GM18519 (cell line): ENCODE measurements around the gene C2orf81.

Source experiments
- ATAC-seq: cut with Tn5 transposase; IDR thresholded peaks from one replicate; pipeline ENCODE4 v1.9.1; 2021; ENCODE audit warnings: mild to moderate bottlenecking, moderate library complexity; ENCODE audit not compliant: unreplicated experiment, low FRiP score

Gene C2orf81

DNA sequence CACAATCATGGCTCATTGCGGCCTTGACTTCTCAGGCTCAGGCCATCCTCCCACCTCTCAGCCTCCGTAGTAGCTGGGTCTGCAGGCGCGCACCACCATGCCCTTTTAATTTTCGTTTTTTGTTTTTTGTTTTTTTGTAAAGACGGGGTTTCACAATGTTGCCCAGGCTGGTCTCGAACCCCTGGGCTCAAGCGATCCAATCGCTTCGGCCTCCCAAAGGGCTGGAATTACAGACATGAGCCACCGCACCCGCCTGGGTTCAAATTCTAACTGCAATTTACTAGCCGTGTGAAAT lies 29.0 kb downstream of the C2orf81 start:
- ATAC-seq: no peak

DNA sequence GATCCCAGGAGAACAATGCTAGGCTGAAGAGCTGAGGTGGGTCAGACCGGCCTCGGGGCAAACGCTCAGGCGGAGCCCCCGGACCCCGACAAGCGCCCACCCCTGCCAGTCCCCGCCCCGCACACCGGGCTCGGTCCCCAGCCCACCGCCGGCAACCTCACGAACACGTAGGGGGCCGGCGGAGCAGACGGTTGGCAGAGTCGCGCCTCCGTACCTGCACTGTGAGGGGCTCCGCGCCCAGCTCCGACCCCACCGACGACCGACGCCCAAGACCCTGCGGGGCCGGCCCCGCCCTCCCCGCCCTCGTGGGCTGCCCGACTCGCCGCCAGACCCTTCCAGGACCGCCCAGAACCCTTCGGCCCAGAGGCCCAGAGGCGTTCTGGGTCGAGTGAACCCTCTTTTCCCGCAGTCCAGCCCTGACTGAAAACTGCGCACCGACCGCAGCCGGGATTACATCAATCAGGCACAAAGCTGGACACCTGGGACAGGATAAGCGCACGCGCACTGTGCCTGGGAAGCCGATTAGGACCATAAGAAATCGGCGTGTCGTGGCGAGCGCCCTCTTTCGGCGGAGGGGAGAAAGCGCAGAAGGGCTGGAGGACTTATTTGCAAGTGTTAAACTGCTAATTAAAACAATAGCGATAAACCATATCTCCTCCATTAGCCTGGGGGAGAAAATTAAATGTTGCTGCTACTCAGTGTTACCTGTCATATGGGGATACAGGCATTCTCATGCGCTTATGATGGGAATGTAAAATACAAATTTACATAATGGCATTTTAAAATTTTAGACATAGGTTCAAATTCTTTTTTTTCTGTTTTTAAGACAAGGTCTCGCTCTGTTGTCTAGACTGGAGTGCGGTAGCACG lies 29.6 kb downstream of the C2orf81 start:
- no peak for ATAC-seq

DNA sequence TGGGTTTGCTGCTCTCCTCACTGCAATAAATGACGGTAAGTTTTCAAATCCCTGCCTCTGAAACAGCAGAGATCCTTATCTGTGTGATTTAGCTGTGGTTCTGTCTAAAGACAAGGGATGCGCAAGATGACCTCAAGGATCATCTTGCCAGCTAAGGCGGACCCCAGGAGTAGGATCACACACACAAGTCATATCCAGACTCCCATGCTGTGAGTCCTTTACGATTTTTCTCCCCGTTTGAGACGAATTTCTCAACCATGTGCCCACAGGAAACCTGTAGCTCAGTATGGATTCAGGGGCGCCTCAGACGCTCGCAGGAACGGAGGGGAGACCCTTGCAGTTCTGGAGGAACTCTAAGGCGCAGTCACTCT lies 30.2 kb downstream of the C2orf81 start:
- no peak for ATAC-seq

DNA sequence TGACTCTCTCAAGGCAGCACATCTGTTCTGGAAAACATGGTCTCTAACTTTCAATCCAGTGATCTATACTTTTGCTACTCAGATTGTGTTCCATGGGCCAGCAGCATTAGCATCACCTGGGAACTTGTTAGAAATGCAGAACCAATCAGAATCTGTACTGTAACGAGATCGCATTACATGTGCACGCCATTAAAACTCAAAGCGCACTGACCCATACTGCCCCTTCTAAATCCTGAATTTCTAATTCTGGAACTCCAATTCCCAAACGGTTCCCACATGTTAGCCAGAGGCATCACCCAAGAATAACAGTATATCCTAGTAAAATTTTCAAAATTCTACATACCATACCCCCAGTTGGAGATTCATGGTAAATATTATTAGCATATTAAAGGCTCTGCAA lies 30.8 kb downstream of the C2orf81 start:
- no peak for ATAC-seq

DNA sequence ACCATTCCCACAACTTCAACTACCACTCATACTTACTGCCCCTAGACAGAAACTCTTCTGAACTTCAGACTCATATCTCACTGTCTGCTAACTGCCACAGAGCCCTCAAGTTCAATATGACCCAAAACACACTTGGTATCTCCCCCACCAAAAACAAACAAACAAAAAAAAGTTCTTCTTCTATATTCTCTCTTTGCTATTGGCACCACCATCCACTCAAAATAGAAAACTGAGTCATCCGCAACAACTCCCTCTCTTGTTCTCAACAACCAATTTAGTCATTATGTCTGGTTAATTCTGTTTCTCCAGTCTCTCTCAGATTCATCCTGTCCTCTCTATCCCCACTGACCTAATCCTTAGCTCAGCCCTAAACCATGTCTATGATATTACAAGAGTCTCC lies 34.1 kb downstream of the C2orf81 start:
- no peak for ATAC-seq

DNA sequence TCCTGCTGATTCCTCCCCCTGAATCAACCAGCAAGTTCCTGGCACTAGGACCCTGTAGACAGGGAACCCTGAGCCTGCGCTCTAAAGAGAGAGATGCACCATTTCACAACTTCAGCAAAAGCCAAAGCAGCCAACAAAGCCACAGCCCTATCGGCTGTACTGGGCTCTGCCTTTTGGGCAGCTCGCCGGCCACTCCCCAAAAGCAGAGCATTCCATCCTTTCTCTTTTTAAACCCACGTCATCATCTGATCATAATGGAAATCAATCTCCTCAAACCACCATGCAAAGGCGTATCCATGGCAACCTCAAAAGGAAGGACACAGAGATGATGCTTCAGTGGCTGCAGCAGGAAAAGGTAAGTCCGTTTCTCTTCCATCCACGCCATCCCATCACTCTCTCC lies 36.0 kb downstream of the C2orf81 start:
- no peak for ATAC-seq

DNA sequence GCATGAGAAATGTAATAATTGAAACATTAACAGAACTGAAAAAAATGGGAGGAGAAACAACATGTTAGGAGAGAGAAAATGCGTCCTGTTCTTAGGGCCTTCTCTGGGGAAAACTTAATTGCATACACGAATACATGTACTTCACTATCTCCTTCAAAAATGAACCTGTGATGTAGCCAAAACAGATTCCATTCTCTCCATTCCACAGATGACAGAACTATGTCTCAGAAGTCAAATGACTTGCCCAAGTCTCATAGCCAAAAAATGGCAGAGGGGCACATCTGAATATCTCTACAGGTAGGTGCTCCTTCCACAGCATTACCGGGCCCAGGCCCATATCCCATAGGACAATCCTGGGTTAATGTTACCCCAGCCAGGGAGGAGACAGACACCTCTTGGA lies 37.4 kb downstream of the C2orf81 start:
- ATAC-seq: no peak

DNA sequence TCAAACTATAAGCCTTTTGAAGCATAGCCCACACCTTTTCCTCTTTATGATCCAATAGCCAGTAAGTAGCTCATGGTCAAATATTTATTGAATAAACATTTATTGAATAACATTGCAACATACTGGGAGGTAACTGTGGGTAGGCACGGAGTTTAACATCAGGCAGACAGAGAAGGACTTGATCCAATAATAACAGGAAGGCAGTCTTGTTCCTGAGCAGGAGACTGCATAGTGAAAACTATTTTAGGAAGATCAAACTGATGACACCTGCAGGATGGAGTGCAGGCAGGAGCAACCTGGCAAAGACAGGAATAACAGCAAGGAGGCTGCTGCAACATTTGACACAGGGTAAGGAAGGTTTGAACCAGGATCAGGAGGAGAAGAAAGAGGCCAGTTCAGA lies 38.2 kb downstream of the C2orf81 start:
- ATAC-seq: no peak

DNA sequence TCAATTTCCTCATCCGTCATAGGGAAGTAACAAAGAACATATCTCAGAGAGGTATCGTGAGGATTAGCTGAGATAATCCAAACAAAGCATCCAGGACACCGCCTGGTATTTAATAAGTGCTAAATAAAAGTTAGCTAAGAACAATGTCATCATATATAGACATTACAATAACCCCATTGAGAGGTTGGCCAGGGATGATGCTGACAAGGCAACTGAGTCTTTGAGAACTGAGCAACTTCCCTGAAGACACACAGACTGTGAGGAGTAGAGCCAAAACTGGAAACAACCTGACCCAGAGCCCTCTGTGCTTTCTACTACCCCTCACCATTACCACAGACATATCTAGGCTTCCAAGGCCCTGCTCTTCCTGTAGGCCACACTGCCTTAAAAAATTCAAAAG lies 39.7 kb downstream of the C2orf81 start:
- ATAC-seq: no peak

DNA sequence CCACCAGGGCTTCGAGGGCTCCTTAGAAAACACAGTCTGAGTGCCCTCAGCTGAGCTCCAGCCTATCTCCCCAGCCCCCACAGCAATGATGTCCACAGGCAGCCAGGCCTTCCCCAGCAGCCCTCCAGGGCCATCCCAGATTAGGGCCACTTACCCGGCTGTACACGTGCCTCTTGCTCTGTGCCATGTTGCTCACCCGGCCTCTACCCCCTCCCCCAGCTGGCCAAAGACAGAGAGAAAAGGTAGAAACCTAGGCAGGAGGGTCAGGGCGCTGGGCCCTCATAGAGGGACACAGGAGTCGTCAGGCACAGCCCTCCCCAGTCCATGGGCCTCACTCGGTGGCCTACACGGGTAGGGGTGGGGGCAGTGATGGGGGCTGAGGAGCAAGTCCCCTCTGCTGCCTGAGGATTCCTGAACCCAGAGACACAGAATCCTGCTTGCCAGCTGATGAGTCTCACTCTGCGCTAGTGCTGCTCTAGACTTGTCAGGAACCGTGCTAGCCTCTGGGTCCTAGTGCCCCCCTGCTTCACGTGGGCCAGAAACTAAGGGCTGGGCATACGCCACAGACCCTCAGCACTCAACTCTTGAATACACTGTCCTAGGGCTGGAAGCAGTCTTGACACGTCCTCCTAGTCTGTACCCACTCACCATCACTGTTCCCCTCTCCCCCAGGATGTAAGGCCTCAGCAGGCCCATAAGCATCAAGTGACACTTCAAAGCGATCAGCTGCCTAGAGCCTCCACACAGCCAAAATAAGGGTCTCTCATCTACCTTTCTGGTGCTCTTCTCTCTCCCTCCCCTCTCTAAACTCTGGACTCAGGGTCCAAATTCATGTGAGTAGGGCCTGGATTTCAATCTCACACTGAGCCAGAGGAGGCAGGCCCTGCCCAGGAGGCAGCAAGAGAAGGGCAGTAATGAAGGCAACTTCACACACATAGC lies 41.3 kb downstream of the C2orf81 start, which contains the start of gene DCTN1:
TSS of gene DCTN1 (minus strand) at position 461 of the 939 bp plus-strand sequence. CDS start at position 187, 274 bp downstream.
- ATAC-seq: no peak

DNA sequence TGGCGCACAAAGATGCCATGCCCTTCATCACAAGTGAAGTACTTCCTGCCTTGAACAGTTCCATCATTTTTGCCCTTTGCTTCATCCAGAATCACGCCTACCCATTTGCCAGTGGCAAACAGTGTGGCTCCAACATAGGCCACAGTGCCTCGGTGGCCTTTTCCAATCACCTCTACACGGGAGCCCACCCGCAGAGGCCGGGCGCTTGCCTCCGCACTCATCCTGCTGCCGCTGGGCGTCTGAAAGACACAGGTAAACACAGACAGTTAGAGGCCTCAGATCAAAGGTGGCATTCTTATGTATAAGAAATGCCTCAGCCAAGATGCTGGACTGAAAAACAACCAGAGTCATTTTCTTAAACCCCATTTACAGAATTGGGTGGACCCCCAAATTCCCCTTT lies 43.4 kb downstream of the C2orf81 start:
- ATAC-seq: no peak

DNA sequence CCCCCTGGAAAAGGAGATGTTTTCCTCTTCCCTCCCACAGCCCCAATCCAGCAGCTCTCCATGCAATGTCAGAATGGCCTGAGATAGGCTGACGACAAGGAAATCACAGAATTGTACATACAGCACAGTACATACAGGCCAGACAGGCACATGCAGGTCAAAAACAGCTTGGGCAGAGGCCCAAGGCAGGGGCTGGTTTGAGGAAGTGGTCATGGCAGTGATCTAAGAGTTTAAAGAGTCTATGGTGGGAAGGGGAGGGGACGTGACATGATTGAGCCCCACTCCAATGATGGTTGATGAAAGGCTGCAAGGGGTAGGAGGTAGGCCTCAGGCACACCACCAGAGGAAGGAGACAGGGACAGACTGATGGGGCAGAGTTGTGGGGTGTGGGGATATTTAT lies 45.6 kb downstream of the C2orf81 start:
- no peak for ATAC-seq

DNA sequence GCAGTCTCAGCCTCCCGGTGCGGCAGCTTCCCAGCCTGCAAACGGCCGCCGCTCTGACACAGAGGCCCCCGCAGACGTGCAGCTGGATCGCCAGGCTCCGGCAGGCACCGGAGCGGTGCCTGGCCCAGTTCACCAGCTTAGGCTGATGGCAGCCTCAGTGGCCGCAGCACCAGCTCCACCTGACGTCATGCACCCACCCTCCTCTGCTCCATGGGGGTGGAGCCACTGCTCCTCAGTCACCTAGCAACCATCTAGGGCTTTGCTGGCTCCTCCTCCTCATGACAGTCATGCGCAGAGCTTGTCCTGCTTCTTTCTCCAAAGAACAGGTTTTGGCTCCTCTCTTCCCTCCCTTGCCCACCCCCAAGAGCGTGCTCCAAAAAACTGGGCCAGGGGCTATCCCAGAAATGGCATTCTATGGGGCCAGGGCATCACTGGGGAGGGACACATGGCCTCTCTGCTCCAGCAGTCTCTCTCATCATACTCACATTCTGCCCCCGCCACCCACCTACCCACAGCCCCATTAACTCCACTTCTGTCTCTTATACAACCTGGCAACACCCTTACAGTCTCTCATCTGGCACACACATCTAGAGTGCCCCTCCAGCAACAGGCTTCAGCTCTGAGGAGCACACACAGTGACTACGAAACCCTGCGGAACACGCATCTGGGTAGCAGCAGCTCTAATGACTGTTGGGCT lies 46.8 kb downstream of the C2orf81 start:
- no peak for ATAC-seq

DNA sequence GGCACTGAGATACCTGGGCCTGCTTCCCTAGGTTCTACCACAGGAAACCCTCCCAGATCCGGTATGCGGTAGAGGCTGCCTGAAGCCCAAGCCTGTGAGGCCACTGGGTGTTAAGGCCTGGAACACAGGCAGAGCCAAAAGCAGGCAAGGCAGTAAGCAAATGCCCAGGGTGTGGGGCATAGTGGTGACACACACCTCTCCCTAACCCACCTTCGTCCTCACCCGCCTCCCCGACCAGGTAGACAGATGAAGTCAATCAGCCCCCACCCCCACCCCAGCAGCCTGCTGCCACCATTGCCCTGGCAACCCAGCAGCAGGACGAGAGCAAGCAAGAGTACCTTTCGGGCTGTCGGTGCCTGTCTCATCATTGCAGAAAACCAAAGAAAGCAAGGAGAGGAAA lies 47.4 kb downstream of the C2orf81 start:
- no peak for ATAC-seq

DNA sequence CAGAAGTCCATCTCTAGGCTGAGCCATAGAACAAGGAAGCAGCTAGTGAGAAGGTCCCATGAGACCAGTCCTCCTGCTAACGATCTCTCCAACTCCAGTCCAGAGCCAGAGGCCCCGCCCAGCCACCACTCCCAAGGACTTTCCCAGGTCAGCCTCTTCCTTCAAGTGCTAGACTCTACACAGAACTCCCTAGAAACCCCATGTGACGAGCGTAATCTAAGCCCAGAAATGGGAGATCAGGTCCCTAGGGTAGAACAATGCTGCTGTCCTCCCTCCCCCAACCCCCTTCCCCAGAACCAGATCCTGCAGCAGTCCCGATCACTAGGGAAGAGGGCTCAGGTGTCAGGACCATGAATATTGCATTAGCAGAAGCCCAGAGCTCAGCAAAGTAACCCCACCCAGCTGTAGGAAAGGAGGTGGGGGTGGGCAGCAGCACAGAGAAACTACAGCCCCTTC lies 48.2 kb downstream of the C2orf81 start:
- ATAC-seq: no peak

DNA sequence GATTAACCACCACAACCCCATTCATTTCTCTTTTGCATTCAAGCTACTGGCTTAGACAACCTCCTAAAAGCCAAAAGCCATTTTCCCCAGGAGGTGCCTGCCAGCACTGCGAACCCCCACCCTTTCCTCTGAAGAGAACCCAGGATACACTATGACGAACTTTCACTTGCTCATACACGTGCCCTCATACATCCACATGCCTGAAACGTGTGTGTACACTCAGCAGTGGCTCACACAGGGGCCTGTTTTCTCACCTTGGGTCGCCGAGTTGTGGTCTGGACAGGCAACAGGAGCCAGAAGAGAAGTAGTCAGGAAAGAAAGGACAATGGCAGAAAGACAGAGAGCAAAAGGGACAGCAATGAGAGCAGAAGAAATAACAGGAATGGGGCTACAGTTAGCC lies 48.7 kb downstream of the C2orf81 start:
- ATAC-seq: no peak

DNA sequence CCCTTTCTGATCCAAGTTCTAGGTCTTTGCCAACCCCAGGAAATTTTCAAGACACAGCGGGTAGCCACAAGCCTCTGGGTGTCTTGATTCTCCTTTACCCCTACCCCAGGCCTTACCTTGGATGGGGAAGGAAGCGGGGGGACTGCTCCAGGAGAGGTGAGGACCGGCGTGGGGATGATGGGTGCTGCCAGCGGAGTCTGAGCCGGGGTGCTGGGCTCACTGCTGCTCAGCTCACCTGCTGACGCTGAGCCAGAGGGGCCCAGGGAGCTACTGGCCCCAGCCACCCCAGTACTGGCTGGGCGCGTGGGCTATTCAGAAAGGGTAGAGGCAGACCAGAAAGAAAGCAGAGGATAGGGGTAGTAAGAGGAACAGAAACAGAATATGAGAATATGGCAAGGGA lies 50.0 kb downstream of the C2orf81 start:
- ATAC-seq: no peak

DNA sequence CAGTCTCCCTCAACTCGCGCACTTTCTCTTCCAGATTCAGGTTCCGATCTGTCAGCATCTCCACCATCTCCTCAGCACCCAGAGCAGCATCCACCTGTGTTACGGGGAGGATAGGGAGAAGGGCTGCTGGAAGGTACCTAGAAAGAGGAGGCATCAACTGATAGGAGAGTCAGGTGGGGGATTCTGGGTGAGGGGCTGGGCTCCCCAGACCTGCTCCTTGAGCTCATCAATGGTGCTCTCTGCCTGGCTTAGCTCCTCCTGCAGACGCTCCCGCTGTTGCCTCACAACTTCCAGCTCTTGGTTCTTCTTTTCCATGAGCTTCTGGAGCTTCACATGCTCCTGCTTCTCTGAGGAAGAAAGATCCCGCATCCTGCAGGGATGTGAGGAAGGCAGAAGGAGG lies 51.4 kb downstream of the C2orf81 start:
- ATAC-seq: no peak

DNA sequence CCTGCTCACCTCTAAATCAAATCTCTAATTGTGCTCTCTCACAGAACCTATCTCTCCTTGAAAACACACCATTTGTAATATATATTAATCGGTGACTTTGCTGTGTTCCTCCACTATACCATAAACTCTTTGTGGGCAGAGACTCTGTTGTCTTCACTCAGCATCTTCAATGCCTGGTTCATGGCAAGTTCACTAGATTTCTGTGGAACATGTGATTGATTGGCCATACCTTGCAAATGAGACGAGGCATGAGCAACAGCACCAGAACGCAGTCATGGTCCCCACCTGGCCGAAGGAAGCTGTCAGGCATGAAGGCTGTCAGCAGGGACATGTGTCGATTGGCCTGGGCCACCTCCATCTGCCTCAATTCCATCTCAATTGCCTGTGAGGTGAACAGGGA lies 52.9 kb downstream of the C2orf81 start:
- ATAC-seq: no peak

DNA sequence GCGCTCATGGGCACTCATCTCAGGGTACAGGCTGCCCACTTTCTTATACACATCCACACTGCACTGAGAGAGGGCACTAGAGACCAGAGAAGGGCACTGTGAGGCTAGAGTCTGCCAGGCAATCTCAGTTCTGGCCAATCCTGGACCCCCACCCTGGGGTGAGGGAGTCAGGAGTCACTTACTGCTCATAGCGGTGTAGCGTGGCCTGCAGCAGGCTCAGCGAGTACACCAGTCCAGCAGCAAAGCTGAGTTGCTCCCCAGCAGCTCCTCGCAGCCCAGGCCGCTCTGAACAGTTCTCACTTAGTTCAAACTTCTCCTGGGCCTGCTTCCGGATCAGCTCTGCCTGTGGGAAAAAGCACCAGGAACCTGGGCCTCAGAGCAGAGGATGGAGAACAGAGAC lies 53.6 kb downstream of the C2orf81 start:
- ATAC-seq: no peak

DNA sequence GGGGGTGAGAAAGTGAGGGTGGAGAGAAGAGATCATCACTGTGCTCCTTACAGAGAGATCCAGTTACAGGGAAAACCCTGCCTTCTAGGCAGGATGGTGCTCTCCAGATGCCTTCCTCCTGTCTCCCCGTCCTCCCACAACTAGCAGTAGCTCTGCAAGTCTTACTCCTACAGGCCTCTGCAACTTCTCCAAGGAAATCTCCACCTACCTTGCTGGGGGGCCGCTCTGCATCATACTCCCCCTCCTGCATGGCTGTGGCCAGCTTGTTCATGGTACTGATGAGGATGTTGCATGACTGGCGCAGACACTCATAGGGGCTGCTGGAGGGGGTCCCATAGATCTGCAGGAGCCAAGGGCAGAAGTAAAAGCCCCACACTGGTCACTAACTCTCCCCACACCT lies 55.4 kb downstream of the C2orf81 start:
- ATAC-seq: no peak
